H4 (cell line): ENCODE measurements around the gene TELO2. TPM values are rescaled to one million over a fixed set of nuclear protein-coding genes. Genes with fewer than 3 reads are reported as not detected.

ENCODE experiments used
- DNase-seq: peaks from one replicate; pipeline ENCODE4 v3.0.0-alpha.2; 2015; ENCODE audit warnings: low spot score
- total RNA-seq: library from RNA; depleted of rRNA; stranded (reverse); fragments of >200 nt; shearing (Covaris generic); gene quantifications from 2 replicates; pipeline ENCODE4 v1.2.3, GENCODE V29; 2014

TELO2 gene
- total RNA-seq, 1 experiment from 2014 or later: 3.6 TPM

DNA sequence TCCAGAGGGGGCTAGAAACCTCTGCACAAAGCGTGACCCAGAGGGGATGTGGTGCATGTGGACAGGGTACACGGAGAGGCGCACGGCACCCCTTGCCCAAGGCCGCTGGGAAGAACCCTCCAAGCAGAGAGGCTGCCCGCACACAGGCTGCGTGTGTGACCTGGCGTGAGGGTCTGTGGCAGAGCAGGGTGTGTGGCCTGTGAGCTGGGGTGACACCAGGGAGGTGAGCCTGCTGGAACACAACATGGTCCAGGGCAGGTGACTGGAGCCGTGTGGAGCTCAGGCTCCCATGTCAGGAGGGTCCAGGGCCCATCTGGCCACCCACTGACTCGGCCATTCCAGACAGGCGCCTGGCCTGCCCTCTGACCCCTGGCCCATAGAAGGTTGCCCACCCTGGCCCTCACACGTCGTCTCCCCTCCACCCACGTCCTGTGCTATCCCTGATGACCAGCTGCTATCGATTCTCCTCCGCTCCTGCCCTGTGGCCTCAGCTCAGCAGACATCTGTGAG, 25.5 kb downstream of the TELO2 start:
- no peak for DNase-seq

DNA sequence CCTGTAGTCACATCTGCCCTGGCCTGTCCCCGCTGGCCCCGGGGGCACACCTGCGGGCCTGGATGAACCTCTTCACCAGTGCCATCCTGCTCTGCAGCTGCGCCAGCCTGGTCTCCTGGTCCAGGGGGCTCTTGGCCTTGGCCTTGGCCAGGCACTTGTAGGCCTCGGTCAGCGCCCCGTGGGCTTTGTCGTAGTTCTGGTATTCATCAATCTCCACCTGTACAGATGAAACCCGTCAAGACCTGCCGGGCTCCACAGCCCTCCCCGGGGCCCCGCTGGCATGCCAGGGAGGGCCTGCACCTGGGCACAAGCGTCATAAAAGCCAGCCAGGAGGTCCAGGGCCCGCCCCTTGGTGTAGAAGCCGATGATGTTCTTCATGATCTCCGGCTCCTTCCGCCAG, 26.7 kb downstream of the TELO2 start:
- DNase-seq: no peak

DNA sequence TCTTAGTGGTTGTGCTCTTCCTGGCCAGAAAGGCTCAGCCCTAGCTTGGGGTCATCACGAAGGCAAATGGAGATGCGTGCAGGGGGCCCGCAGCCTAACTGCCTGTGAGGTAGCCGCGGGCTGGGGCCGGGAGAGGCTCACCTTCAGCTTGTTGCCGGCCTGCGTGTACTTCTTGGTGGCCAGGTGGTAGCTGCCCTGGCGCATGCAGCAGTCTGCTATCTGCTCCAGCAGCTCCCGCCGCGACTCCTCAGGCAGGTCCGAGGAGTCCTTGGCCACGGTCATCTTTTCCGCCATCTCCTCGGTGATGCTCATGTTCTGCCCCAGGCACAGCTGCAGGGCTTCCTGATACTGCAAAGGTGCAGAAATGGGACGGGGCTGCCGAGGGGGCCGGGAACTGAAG, 27.3 kb downstream of the TELO2 start:
- no peak for DNase-seq

DNA sequence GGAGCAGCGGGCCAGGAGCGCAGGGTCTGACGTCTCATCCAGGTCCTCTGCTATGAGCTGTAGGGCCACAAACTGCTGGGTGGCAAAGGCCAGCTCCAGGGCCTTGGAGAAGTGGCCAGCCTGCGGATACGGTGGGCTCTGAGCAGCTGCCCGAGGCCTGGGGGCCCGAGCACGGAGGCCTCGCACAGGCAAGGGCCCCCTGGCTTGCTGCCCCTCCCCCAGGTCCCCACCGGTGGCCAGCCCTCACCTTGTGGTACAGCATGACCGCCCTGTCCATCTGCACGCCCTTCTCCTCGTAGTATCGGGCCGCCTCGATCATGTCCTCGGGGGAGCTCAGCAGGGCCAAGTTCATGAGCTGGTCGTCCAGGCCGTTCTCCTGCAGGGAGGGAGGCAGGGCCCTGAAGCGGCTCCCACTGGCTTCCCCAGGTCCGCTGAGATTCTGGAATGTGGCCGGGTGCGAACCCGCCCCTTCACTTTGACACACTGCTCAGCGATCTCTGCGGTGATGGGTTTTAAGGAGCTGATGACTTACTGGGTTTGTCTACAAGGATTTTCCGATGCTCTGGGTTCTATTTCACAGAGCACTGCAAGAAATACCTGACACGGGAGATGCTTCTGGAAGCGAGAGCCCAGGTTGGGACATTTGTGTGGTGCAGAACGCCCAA, 30.6 kb downstream of the TELO2 start:
- DNase-seq: no peak

GRCh38 chr16:1524366-1524765, 31.2 kb downstream of the TELO2 start:
- no peak for DNase-seq

DNA sequence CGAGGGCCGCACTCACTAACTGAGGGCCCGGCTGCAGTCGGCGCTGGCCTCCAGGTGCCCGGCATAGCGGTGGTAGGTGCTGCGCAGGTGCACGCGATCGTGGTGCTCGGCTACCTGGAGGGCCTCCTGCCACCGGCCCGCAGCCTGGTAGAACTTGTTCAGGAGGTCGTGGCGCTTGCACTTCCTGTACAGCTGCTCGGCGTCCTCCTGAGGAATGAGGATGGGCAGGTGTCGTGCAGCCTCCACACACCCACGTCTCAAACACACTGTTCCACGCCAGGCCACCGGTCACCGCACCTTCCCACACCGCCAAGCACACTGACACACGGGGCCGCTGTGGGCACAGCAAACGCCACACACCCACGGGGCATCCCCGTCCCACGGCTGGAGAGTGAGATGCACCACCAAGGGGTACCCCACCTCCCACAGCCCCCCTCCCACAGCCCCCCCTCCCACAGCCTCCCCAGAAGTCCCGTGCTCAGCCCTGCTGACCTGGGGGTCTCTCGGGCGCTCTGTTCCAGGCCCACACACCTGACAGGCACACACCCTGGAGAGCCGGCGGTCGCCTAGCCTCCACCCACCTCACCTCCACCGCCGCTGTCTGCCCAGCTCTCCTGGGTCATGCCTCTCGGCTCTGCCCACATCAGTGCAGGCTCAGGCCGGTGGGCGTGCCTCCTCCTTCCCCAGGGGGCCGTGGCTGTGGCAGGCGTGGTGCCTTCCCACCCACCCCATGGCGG, 32.9 kb downstream of the TELO2 start:
- DNase-seq: no peak

DNA sequence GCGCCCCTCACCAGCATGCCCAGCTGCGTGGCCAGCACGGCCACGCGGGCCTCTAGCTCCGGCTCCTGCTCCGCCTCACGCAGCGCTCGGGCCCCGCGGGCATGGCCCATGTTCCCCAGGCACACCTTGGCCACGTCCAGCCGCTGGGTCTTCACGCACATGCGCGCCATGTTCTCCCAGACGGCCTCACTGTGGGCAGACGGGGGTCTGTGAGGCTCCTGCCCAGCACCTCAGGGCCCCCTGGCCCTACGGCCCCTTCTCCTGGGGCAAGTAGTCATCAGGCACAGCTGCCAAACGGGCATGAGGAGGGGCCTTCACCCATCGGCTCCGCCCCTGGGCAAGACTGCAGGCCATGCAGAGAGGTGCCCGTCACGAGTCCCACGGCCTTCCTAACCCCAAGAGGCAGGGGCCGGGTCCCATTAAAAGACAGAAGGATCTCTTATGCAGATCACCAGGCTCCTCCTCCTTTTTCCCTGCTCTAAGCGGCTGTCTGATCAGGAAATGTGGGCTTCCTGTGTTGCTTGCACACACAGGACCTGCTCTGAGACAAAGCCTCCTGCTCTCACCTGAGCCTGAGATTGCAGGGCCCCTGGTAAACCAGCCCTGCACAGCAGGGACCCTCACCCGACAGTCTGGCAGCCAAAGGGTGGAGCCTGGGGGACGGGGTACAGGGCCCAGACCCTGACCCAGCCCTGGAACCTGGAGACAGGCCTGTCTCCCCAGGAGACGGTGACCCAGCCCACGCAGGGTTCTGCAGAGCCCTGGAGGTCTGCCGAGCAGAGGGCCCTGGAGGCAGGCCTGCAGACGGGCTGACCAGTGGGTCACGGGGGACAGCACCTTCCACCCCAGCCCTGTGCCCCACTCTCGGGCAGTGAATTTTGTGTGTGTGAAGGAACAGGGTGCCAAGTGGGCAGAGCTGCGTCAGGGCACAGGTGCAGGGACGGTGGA, 33.7 kb downstream of the TELO2 start:
- no peak for DNase-seq

GRCh38 chr16:1527836-1528811, 35.0 kb downstream of the TELO2 start:
- DNase-seq: no peak

- DNase-seq: no peak
Observed at GRCh38 chr16:1528921-1529537, 35.9 kb downstream of the TELO2 start.

DNA sequence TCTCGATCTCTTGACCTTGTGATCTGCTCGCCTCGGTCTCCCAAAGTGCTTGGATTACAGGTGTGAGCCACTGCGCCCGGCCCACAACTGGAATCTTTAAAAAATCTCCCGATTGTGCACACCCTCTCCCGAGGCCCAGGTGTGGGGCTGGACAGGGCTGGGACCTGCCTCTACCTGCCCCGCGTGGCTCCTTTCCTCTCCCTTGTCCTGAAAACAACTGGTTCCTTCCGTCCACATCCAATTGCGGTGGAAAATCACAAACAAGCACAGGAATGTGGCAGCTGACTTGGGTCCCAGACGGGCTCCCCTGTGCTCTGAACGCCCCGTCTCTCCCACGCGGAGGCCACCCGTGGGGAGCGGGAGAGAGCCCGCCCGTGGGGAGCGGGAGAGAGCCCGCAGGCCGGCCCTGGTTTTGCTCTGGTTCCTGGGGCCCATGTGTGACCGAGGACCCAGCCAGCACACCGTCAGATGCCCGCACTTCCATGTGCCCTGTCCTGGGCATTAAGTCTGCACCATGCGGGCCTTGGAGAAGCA, 37.3 kb downstream of the TELO2 start:
- no peak for DNase-seq

- DNase-seq: no peak
Observed at GRCh38 chr16:1530883-1531637, 37.9 kb downstream of the TELO2 start.

DNA sequence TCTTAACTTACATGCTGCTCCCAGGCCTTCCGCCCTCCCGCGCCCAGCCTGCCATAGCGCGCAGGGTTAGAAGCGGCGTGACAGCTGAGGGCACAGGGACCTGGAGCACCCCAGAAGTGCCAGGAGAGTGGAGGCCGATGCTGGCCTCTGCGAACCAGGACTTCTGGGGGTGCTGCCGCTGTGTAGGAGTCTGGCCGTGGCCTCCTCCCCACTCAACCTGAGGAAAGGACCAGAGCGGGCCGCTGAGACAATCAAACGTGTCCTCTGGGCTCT, 38.4 kb downstream of the TELO2 start:
- no peak for DNase-seq

DNA sequence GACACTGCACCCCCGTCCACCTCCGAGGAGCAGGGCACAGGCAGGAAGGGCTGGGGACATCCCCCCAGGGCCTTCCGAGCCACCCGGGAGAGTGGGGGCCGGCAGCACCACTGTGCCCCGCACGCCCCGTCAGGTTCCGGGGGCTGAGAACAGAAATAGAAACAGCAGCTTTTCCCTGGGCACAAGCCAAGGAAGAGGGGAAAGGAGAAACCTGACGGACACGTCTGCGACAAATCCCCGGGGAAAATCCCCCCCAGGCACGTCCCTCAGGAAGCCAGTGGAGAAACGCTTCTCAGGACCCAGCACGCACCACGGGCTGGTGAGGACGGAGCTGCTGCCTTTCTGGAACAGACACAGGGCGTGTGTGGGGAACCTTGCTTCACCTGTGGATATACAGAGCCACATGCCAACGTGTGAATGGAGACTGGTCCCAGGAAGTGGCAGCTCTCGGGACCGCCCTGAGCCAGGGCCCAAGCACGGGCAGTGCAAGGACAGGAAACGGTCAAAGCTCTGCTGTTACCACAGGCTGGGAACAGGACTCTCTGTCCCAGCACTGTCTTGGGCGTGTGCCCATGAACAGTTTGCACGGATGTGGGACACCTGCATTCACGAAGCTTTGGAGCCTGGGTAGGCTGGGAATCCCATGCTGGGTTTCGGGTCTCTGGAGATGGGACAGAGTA, 39.1 kb downstream of the TELO2 start:
- DNase-seq: no peak

DNA sequence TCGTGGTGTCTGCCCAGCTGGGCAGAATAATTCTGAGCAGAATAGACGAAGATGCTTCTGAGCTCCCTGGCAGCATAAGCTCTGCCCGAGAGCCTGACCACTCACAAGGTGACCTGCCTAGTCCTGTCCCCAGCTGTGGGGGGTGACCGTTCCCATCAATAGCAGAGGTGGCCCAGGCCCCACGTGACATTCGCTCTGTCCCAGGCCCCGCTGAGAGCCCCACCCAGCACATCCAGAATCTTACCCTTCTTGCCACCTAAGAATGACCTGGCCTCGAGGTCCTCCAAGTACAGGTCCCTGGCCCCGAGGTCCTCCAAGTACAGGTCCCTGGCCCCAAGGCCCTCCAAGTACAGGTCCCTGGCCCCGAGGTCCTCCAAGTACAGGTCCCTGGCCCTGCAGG, 39.6 kb downstream of the TELO2 start:
- DNase-seq: no peak

DNA sequence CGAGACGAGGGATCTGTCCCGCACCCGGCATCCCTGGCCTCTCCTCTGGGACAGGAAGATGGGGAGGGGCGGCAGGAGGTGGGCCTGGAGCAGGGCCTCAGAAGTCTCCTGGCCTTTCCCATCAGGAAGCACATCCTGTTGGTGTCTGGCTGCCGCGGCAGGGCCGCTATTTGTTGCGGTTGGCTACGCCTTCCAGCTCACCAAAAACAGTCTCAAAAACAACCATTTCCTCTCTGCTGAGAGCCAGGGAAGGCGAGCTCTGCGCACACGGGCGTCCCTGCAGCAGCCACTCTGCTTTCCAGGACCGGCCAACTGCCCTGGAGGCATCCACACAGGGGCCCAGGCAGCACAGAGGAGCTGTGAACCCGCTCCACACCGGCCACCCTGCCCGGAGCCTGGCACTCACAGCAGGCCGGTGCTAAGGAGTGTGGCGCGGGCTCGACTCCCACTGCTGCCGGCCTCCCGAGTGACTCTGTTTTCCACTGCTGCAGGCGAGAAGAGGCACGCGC, 40.3 kb downstream of the TELO2 start, which contains the start of gene TMEM204:
TMEM204 (plus strand) TSS at position 224 of the 509 bp plus-strand sequence. CDS start 610 bp downstream, outside the sequence.
- no peak for DNase-seq

- DNase-seq: no peak
Observed at GRCh38 chr16:1534021-1535020, 41.2 kb downstream of the TELO2 start.
